Stimulated activated CD8-positive, alpha-beta memory T cell treated with anti-CD3 and anti-CD28 coated beads, Interleukin-12 subunit alpha, Interleukin-12 subunit beta, amount 100 ng/mL, for 4 hours (primary cell): ENCODE results near the gene CDHR4.
"Not testable (repeated sequence)": the region's sequence is repeated elsewhere in the genome, so short reads cannot be mapped to it uniquely, and the experiment has no call there.

Experiments used
- DNase-seq: peaks from one replicate; pipeline ENCODE4 v3.0.0-alpha.2; 2020; ENCODE audit warnings: low read depth

Gene CDHR4

DNA sequence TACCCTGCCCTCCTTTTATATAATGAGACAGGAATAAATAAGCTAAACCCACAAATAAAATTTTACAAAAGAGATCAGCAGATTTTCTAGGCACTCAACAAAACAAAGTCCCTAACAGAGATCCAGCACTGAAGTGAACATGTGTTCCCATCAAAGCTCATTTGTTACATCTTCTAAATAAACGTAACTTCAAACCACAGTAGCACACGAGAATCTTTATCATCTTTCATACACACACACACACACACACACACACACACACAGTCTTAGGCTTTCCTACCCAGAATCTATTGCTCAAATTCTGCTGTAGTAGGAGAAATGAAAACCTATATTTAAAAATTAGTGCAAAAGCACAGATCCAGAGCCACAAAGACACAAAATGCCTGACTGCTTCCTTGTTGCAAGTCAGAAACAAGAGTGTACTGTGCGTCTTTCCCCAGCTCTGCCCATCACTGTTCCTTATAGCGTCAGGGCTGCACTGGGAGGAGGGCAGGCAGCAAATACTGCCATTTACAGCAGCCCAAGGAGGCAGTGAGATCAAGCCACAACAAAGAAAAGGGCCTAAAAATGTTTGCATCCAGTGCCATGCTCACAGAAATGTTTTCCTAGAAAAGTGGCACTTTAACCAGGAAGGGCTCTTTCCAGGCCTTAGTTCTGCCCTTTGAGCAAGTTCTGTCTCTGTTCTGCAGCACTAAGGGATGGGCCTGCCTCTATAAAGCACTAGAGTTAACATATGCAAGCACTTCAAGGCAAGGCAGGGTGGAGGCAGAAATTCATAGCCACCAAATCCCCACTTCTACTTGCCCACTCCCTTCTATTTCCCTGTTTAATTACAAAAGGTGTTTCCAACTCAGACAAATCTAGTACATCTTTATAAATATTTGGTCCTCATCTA, 19.3 kb downstream of the CDHR4 start:
- no peak for DNase-seq

DNA sequence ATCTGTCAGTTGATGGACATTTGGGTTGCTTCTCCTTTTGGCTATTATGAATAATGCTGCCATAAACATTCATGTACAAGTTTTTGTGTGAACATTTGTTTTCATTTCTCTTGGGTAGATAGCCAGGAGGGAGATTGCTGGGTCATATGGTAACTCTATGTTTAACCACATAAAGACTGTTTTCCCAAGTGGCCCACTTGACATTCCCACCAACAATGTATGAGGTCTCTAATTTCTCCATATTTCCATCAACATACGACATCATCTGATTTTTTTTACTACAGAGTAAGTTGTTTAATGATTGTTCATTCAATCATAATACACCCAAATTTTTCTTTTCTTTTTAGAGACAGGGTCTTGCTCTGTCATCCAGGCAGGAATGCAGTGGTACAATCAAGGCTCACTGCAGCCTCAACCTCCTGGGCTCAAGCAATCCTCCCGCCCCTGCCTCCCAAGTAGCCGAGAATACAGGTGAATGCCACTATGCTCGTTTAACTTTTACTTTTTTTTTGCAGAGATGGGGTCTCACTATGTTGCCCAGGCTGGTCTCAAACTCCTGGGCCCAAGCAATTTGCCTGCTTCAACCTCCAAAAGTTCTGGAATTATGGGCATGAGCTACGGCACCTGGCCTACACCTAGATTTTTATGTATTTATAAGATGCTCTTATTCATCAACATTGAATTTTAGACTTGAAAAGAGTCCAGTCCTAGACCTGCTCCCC, 20.2 kb downstream of the CDHR4 start:
- DNase-seq, result no peak

DNA sequence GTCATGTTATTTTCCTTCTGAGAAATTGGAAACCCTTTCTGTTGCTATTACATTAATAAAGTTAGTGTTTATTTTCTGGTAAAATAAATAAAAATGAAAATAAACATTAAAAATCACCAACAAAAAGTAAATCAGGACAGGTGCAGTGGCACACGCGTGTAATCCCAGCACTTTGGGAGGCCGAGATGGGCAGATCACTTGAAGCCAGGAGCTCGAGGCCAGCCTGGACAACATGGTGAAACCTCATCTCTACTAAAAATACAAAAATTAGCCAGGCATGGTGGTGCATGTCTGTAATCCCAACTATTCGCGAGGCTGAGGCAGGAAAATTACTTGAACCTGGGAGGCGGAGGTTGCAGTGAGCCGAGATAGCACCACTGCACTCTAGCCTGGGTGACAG, 23.6 kb downstream of the CDHR4 start:
- not testable (repeated sequence) for DNase-seq

DNA sequence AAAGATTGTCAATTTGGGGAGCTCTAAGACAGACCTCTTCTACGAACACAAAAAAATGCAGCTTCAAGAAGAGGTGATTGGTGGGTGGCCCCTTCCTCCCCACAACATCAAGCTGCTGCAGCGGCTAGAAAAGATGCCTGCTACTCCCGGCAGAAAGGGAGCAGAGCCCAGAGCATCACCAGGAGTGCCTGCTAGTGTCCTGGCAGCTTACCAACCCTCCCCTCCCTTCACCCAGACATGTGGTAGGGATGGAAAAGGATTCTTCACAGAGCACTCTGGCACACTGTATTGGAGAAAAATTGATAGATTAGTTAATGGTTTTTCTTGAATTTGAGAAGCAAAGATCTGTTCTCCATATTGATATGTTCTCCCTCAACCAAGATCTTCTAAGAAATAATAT, 24.1 kb downstream of the CDHR4 start:
- DNase-seq, result no peak

DNA sequence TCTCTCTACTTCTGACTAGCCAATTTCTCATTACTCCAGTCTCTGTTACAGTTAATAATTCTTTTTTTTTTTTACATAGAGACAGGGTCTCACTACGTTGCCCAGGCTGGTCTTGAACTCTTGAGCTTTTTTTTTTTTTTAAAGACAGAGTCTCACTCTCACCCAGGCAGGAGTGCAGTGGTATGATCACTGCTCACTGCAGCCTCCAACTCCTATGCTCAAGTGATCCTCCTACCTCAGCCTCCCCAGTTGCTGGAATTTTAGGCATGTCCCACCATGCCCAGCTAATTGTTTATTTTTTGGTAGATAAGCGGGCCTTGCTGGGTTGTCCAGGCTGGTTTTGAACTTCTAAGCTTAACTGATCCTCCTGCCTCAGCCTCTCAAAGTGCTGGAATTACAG, 27.0 kb downstream of the CDHR4 start:
- no peak for DNase-seq

DNA sequence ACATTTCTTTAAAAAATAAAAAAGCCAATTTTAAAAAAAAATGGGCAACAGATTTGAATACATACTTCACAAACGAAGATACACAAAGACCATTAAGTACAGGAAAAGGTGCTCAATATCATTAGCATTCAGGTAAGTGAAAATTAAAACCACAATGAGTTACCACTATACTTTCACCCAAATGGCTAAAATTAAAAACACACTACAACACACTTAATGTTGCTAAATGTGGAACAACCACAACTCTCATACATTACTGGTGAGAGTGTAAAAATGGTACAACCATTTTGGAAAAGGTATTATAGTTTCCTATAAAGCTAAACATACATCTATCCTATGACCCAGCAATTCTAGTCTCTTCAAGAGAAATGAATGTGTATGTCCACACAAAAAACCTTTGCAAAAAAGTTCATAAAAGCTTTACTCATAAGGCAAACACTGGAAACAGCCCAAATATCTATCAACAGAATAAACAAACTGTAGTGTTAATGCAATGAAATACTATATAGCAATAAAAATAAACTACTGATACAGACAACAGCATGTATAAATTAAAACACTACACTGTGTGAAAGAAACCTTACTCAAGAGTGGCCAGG, 28.2 kb downstream of the CDHR4 start:
- no peak for DNase-seq

DNA sequence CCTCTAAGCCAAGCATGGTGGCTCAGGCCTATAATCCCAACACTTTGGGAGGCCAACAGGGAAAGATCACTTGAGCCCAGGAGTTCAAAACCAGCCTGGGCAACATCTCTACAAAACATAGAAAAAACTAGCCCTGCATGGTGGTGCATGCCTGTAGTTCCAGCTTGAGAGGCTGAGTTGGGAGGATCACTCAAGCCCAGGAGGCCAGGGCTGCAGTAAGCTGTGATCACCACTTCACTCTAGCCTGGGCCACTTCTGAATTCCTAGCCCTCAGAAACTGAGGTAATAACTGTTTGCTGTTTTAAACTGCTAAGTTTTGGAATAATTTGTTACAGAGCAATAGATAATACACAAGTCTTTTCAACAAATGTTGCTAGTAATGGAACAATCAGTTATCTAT, 29.7 kb downstream of the CDHR4 start:
- DNase-seq, result no peak

DNA sequence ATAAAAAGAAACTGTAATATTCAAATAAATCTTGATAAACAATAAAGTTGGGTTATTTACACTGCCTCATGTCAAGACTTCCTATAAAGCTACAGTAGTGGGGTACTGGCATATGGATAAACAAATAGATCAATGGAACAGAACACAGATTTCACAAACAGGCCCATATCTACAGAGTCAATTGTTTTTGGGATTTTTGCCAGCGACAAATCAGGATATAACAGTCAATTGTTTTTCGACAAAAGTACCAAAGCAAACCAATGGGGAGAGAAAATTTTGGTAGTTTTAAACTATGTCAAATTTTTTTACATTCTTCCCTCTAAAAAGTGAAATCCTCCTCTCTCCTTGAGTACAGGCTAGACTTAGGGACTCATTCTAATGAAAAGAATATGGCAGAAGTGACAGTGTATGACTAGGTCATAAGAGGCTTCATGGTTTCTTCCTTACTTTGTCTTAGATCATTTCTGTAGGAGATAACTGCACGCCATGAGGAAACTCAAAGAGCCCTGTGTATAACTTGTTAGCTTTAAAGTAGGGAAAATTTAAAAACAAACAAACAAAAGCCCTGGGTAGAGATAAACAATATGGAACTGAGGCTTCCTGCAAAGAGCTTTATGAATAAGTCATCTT, 30.3 kb downstream of the CDHR4 start:
- DNase-seq, result no peak

DNA sequence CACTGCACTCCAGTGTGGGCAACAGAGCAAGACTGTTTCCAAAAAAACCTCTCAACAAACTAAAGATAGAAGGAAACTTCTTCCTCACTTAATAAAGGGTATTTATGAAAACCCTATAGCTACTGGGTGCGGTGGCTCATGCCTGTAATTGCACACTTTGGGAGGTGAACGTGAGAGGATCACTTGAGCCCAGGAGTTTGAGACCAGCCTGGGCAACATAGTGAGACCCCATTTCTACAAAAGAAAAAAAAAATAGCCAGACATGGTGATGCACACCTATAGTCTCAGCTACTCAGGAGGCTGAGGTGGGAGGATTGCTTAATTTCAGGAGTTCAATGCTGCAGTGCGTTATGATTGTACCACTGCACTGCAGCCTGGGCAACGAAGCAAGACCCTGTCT, 35.7 kb downstream of the CDHR4 start:
- DNase-seq, result no peak

DNA sequence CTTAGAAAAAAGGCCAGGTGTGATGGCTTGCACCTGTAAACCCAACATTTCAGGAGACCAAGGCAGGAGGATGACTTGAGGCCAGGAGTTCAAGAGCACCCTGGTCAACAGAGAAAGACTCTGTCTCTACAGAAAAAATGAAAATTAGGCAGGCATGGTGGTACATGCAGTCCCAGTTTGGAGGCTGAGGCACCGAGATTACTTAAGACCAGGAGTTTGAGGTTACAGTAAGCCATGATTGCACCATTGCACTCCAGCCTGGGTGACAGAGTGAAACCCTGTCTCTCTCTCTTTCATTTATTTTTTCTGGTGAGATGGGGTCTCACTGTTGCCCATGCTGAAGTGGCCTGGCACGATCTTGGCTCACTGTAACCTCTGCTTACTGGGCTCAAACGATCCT, 38.0 kb downstream of the CDHR4 start:
- DNase-seq, result no peak

DNA sequence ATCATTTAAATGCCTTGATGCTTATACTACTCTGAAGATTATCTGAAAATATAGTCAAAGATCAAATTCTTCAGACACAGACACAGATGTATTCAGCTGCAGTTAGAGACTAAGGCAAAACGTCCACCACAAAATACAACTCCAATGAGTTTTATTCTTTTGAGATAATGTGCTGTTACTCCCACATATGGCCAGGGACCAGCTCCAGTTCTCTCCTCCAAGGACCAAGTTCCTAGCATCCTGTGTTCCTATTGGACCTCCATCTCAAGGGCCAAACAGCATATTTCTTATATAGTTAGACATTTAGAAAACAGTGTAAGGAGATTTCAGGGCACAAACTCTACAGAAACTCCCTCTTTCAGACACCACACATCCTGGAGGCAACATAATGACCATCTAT, 40.4 kb downstream of the CDHR4 start:
- no peak for DNase-seq

DNA sequence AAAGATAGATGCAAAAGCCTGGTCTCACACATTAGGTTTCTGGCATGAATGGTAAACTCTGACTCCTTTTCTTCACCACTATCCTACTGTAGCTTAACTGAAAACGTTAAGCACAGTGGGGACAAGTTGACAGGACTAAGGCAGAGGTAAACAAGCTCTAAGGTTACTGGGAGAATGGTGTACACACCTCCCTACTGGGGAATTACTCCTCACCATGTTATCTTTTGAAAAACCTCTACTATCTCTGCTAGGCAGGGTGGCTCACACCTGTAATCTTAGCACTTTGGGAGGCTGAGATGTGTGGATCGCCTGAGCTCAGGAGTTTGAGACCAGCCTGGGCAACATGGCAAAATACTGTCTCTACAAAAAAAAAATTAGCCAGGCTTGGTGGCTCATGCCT, 42.5 kb downstream of the CDHR4 start:
- DNase-seq, result no peak

DNA sequence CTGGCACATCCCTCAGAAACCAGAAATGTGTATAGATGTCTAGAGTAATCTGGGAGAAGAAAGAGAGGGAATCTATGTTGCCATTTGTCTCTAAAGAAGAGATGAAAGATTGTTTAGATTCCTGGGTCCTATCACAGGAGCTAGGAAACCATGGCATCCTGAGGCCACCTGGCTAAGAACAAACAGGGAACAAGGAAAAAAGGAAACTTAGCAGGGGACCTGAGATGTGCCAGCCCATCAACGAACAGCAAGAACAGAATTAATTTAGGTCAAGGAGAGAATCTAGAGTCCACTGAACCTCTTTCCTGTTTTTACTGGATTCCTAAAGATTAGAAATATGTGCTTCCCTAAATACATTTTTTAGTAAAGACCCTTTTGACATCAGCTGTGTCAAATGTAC, 43.6 kb downstream of the CDHR4 start:
- no peak for DNase-seq

DNA sequence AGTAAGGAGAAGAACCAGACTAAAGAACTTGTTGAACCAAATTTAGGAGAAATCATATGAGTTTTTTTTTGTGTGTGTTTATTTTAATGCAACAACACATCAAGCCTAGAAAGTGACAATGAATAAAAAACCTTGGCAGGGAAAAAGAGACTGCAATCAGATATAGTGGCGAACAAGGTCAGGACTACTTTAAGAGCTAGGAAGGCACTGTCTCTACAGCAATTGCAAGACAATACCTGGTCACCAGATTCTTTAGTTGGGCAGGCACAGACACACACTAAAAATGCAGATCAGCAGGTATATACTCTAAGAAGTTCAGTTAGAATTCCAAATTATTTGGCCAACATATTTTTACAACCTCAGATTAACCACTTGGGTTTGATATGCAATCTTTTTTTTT, 45.1 kb downstream of the CDHR4 start:
- no peak for DNase-seq

DNA sequence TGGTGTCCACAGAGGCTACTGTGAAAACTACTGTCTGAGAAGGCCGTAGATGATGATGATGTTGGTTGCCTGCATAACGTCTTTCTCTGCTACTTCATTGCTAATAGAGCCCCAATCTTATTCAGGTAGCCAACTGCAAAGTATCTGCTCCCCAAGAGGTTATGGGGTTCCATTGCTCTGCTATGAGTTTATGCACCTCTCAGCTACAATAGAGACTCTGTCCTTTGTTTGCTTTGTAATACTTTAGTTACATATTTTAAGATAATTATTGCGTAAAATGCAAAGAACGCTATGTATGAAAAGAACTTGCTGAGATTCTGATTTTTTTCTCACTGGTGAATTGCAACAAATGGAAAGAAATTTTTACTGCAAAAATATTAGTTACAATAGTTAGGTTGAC, 48.2 kb downstream of the CDHR4 start:
- no peak for DNase-seq

DNA sequence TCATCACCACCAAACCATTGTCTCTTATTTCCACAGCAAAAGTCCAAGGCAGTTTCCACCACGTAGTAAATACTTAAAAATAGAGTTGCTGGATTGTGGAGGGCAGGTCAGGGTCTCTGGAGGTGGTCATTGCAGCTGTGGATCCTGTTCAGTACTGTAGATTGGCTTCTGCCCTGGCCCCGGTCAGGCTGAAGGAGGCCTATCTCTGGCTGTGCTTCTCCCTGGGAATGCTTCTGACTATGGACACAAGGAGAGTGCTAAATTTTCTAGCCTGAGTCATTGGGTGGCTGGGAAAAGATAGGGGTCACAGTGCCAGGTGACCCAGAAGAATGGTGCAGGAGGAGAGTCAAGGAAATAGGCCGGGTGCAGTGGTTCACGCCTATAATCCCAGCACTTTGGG, 49.6 kb downstream of the CDHR4 start:
- no peak for DNase-seq

DNA sequence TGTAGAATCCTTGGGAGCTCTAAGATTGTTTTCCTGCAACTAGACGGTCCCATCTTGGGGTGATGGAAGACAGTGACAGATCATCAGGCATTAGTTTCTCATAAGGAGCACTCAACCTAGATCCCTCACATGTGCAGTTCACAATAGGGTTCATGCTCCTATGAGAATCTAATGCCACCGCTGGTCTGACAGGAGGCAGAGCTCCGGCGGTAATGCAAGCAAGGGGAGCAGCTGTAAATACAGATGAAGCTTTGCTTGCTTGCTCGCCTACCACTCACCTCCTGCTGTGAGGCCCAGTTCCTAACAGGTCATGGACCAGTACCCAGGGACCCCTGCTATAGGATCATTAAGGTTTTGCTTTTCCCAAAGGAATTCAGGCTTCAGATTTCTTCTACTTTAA, 50.8 kb downstream of the CDHR4 start:
- DNase-seq, result not testable (repeated sequence)

DNA sequence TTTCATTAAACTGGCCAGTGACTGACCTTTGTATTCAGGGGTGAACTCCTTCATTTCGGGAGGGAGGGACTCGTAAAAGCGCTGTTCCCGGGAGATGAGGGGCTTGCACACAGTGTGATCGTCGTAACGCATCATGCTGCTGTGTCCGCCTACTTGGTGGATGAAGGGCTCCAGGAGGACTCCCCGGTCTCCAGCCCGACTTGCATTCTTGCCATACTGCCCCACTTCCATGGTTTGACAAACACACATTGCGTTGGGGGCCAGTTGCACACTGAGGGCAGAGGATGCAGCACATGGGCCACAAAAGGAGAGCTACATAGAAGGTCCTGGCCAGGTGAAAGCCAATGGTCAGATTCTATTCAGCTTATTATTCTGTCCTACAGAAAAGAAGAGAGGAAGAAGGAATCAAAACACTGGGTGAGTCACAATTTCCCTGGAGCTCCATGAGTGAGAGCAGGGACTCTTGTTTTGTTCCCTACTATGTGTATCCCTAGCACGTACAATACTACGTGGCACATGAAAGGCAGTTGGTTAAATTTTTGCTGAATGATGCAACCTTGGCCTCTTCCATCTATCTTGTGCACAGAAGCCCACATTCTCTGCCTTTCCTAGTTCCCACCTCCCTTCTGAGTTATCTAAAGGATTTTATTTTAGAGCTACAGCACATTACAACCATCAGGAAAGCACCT, 51.7 kb downstream of the CDHR4 start:
- DNase-seq, result no peak

DNA sequence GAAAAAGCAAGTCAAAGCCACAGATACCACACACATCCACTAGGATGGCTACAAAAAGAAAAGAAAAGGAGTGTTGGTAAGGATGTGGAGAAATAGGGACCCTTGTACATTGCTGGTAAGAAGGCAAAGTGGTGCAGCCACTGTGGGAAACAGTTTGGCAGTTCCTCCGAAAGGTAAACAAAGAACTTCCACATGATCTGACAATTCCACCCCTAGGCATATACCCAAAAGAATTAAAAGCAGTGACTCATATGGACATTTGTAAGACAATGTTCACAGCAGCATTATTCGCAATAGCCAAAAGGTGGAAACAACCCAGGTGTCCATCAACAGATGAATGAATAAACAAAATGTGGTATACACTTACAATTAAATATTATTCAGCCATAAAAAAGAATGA, 53.7 kb downstream of the CDHR4 start:
- DNase-seq, result no peak
